CD14-positive monocyte (primary cell): ENCODE data around the gene ZNF672. TPM values are rescaled to one million over a fixed set of nuclear protein-coding genes. Genes with fewer than 3 reads are reported as not detected.
A peak's percentile ranks its signal among the peaks of the same experiment; 100 is the strongest.
"Not testable (repeated sequence)": the region's sequence is repeated elsewhere in the genome, so short reads cannot be mapped to it uniquely, and the experiment has no call there.

Source experiments
- DNase-seq, 3 donors: peaks; one replicate each; pipeline ENCODE4 v3.0.0-alpha.2; 2011 to 2022
- H2AFZ ChIP-seq: 2 replicates; pipeline ENCODE4 v1.6.0; 2012; ENCODE audit warnings: mild to moderate bottlenecking, low read depth, low read length, inconsistent platforms; ENCODE audit not compliant: insufficient read depth, poor library complexity, severe bottlenecking
- H3K27ac ChIP-seq, 2 donors: 1 replicate in 1 of 2; 2 replicates in 1 of 2; pipeline ENCODE4 v1.5.1; 2012 to 2013; ENCODE audit warnings: low read length in 2 of 2, control low read depth in 1 of 2, inconsistent platforms in 1 of 2, low read depth in 1 of 2, mild to moderate bottlenecking in 1 of 2
- H3K27me3 ChIP-seq, 2 donors: one replicate each; pipeline versions ENCODE4 v1.6.0 to v1.6.1; 2011 to 2013; ENCODE audit warnings: low read length in 2 of 2; ENCODE audit not compliant: control insufficient read depth in 2 of 2, insufficient read depth in 2 of 2
- H3K36me3 ChIP-seq, 2 donors: replicated peaks in 1 of 2; 1 replicate in 1 of 2; 2 replicates in 1 of 2; pipeline versions ENCODE4 v1.5.1 to v1.6.1; 2012 to 2013; ENCODE audit warnings: low read length in 2 of 2, control low read depth in 1 of 2, inconsistent platforms in 1 of 2, mild to moderate bottlenecking in 1 of 2; ENCODE audit not compliant: insufficient read depth in 2 of 2, control insufficient read depth in 1 of 2
- H3K4me1 ChIP-seq, 2 donors: 1 replicate in 1 of 2; 2 replicates in 1 of 2; pipeline versions ENCODE4 v1.5.1 to v1.6.1; 2012 to 2013; ENCODE audit warnings: low read length in 2 of 2, control low read depth in 1 of 2, inconsistent platforms in 1 of 2, mild to moderate bottlenecking in 1 of 2, moderate library complexity in 1 of 2; ENCODE audit not compliant: insufficient read depth in 2 of 2, control insufficient read depth in 1 of 2
- H3K4me2 ChIP-seq: replicated peaks from 2 replicates; pipeline ENCODE3; 2012; ENCODE audit warnings: low read length, moderate library complexity, mild to moderate bottlenecking; ENCODE audit not compliant: poor library complexity, severe bottlenecking; ENCODE audit errors: extremely low read depth
- H3K4me3 ChIP-seq, 3 experiments: fragments of 200-600 bp in 1 of 3; sonication (generic) in 1 of 3; replicated peaks in 1 of 3; 1 replicate in 2 of 3; 2 replicates in 1 of 3; pipeline ENCODE4 v1.5.1; 2011 to 2013; ENCODE audit warnings: low read length in 3 of 3, mild to moderate bottlenecking in 3 of 3, control low read depth in 2 of 3, low read depth in 2 of 3, inconsistent platforms in 1 of 3, moderate library complexity in 1 of 3
- H3K79me2 ChIP-seq: 2 replicates; pipeline ENCODE4 v1.6.0; 2012; ENCODE audit warnings: mild to moderate bottlenecking, control low read depth, inconsistent platforms, low read length, moderate library complexity; ENCODE audit not compliant: insufficient read depth
- H3K9ac ChIP-seq: 2 replicates; pipeline ENCODE4 v1.6.0; 2017; ENCODE audit warnings: low read length, mild to moderate bottlenecking; ENCODE audit not compliant: insufficient read depth, poor library complexity, severe bottlenecking
- H3K9me3 ChIP-seq, 2 donors: replicated peaks in 1 of 2; 1 replicate in 1 of 2; 2 replicates in 1 of 2; pipeline versions ENCODE4 v1.5.1 to v1.6.1; 2012 to 2013; ENCODE audit warnings: low read length in 2 of 2, control low read depth in 1 of 2; ENCODE audit not compliant: control insufficient read depth in 1 of 2, insufficient read depth in 1 of 2
- H4K20me1 ChIP-seq: 2 replicates; pipeline ENCODE4 v1.6.0; 2012; ENCODE audit warnings: mild to moderate bottlenecking, low read length, control low read depth, moderate library complexity; ENCODE audit not compliant: insufficient read depth
- H3K27ac Mint-ChIP-seq, 7 donors: one replicate each; pipeline ENCODE4 v1.8.0; 2020; ENCODE audit warnings: mild to moderate bottlenecking in 7 of 7, mixed read lengths in 7 of 7, moderate library complexity in 6 of 7, inconsistent platforms in 2 of 7
- H3K27me3 Mint-ChIP-seq, 3 donors: one replicate each; pipeline ENCODE4 v1.8.0; 2021 to 2022; ENCODE audit warnings: low read depth in 3 of 3, mild to moderate bottlenecking in 3 of 3, mixed read lengths in 3 of 3, moderate library complexity in 3 of 3, inconsistent platforms in 1 of 3
- H3K36me3 Mint-ChIP-seq, 2 donors: one replicate each; pipeline ENCODE4 v1.8.0; 2020; ENCODE audit warnings: mixed read lengths in 2 of 2, inconsistent platforms in 1 of 2, mild to moderate bottlenecking in 1 of 2
- H3K4me1 Mint-ChIP-seq: one replicate; pipeline ENCODE4 v1.8.0; 2020; ENCODE audit warnings: mild to moderate bottlenecking, mixed read lengths
- H3K4me3 Mint-ChIP-seq, 2 donors: one replicate each; pipeline ENCODE4 v1.8.0; 2020; ENCODE audit warnings: mild to moderate bottlenecking in 2 of 2, mixed read lengths in 2 of 2, moderate library complexity in 1 of 2
- H3K9me3 Mint-ChIP-seq, 7 donors: one replicate each; pipeline ENCODE4 v1.8.0; 2020 to 2022; ENCODE audit warnings: mixed read lengths in 7 of 7, mild to moderate bottlenecking in 6 of 7, moderate library complexity in 6 of 7, inconsistent platforms in 2 of 7
- WGBS: methylation state at CpG from one replicate; pipeline ENCODE4 v1.1.5; 2013; ENCODE audit warnings: missing lambda C conversion rate; ENCODE audit not compliant: insufficient coverage; 5-methylcytosine and 5-hydroxymethylcytosine counted together
- intact Hi-C, 2 donors: fragments of 100-400 bp; cut with micrococcal nuclease; formaldehyde crosslinking; loops; one replicate each; pipeline versions ENCODE4 v1.15.0 to v1.15.1; 2023
- polyA plus RNA-seq, 3 donors: library from polyadenylated mRNA; depleted of rRNA in 1 of 3; unstranded in 2 of 3; stranded (reverse) in 1 of 3; fragments of 300-500 nt in 2 of 3; fragments of >200 nt in 1 of 3; fragmentation: Illumina TruSeq in 2 of 3; gene quantifications; 1 replicate in 2 of 3; 2 replicates in 1 of 3; pipeline ENCODE4 v1.2.3, GENCODE V29; 2012 to 2021
- TF ChIP-seq, protein P1 (sequence below): fragments of 200-600 bp; IDR thresholded peaks from one replicate; pipeline ENCODE4 v1.8.0; 2022; ENCODE audit warnings: antibody characterized with exemption, mild to moderate bottlenecking

ZNF672 gene
- polyA plus RNA-seq, 3 donors = 21.2 to 23.9 (median 23.4) TPM

DNA sequence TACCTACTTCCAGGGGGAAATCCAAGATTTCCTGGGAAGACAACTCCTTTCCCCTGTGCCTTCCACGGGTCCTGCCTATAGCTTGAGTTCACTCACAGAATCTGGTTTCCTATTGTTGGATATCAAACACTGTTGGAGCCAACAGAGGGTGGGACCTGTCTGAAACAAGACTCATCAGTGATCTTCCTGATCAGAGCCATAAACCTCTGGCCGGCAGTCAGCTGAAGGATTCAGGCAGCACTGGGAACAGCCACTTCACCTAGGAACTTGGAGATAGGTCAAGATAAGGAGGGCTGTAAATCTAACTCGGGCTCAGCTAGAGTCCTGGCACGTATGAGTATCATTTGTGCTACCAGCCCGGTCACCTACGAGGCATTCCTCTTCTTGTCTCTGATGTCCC lies 35.6 kb upstream of the ZNF672 start:
- no peaks in the 10 kb centered on the region for H3K9me3 ChIP-seq
- DNase-seq = no peak
- peaks cover 72% of the 10 kb centered on the region for H3K4me1 Mint-ChIP-seq
- WGBS = 94% methylated on average over 5 of the region's 6 CpGs
- TF ChIP-seq, protein P1, sequence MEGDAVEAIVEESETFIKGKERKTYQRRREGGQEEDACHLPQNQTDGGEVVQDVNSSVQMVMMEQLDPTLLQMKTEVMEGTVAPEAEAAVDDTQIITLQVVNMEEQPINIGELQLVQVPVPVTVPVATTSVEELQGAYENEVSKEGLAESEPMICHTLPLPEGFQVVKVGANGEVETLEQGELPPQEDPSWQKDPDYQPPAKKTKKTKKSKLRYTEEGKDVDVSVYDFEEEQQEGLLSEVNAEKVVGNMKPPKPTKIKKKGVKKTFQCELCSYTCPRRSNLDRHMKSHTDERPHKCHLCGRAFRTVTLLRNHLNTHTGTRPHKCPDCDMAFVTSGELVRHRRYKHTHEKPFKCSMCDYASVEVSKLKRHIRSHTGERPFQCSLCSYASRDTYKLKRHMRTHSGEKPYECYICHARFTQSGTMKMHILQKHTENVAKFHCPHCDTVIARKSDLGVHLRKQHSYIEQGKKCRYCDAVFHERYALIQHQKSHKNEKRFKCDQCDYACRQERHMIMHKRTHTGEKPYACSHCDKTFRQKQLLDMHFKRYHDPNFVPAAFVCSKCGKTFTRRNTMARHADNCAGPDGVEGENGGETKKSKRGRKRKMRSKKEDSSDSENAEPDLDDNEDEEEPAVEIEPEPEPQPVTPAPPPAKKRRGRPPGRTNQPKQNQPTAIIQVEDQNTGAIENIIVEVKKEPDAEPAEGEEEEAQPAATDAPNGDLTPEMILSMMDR = no peak
- no peaks in the 10 kb centered on the region for H3K27me3 Mint-ChIP-seq
- no peak overlapping the region for H3K4me3 ChIP-seq
- no peak overlapping the region for H3K4me2 ChIP-seq
- H3K27ac Mint-ChIP-seq = peak overlapping the region in 2 of 7 donors; percentile 50 to 54
- no peak overlapping the region for H2AFZ ChIP-seq
- H4K20me1 ChIP-seq = no peaks in the 10 kb centered on the region
- no peak overlapping the region for H3K4me3 Mint-ChIP-seq
- no peak overlapping the region for H3K9ac ChIP-seq
- no peaks in the 10 kb centered on the region for H3K27me3 ChIP-seq
- no peaks in the 10 kb centered on the region for H3K36me3 ChIP-seq
- H3K9me3 Mint-ChIP-seq = peaks cover 0 to 8% (median 4%) of the 10 kb centered on the region in 7 donors
- H3K79me2 ChIP-seq = no peaks in the 10 kb centered on the region
- intact Hi-C loops = no loop called here
- peaks cover 0 to 6% of the 10 kb centered on the region in 2 donors for H3K36me3 Mint-ChIP-seq
- H3K27ac ChIP-seq = peak overlapping the region in 1 of 2 donors; percentile 40
- peaks cover 56 to 72% of the 10 kb centered on the region in 2 donors for H3K4me1 ChIP-seq

DNA sequence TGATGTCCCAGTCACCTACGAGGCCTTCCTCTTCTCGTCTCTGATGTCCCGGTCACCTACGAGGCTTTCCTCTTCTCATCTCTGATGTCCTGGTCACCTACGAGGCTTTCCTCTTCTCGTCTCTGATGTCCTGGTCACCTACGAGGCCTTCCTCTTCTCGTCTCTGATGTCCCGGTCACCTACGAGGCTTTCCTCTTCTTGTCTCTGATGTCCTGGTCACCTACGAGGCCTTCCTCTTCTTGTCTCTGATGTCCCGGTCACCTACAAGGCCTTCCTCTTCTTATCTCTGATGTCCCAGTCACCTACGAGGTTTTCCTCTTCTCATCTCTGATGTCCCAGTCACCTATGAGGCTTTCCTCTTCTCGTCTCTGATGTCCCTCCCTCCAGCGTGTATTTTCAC lies 34.5 kb upstream of the ZNF672 start:
- H3K79me2 ChIP-seq, H4K20me1 ChIP-seq, H3K9me3 ChIP-seq: not testable (repeated sequence)

More for the DNA sequence above, 34.5 kb upstream of the ZNF672 start:
- H3K9ac ChIP-seq, H3K36me3 Mint-ChIP-seq, H3K4me2 ChIP-seq, DNase-seq, H3K36me3 ChIP-seq, H2AFZ ChIP-seq, H3K9me3 Mint-ChIP-seq, H3K4me3 Mint-ChIP-seq, intact Hi-C loops, H3K27me3 Mint-ChIP-seq, H3K27me3 ChIP-seq: not testable (repeated sequence)
- peak overlapping the region in 1 of 3 experiments; percentile 70 for H3K4me3 ChIP-seq
- H3K4me1 ChIP-seq = peaks cover 55 to 70% of the 10 kb centered on the region in 2 donors
- H3K27ac ChIP-seq = peak overlapping the region; percentile 86 to 89
- H3K27ac Mint-ChIP-seq = peak overlapping the region; percentile 89 to 99 (median 96)
- 69% methylated on average over 13 of the region's 15 CpGs for WGBS
- H3K4me1 Mint-ChIP-seq = peaks cover 69% of the 10 kb centered on the region
